ENCODE results near the gene ITPK1.

GRCh38 chr14:93160353-93160801, 44.7 kb upstream of the ITPK1 start:
- TF ChIP-seq EP300 (IDR thresholded peaks at IDR 0.05), result no peak
- TF ChIP-seq CTCF (IDR thresholded peaks at IDR 0.05), result peak; percentile 58
- TF ChIP-seq JUN (IDR thresholded peaks at IDR 0.05), result no peak
- TF ChIP-seq MAX (IDR thresholded peaks at IDR 0.05), result no peak
- TF ChIP-seq NPAS2 (CRISPR knock-in tag; IDR thresholded peaks at IDR 0.05; ENCODE audit: borderline replicate concordance), result no peak
- TF ChIP-seq REST (IDR thresholded peaks at IDR 0.05), result no peak
- TF ChIP-seq MAZ (IDR thresholded peaks at IDR 0.05; ENCODE audit: borderline replicate concordance, low read depth, low read length), result no peak
- TF ChIP-seq EHF (CRISPR knock-in tag; IDR thresholded peaks at IDR 0.05), result no peak
- no peak for TF ChIP-seq POLR2AphosphoS2 (conservative IDR thresholded peaks at IDR 0.05; ENCODE audit: low read length)
- no peak for TF ChIP-seq EHMT2 (IDR thresholded peaks at IDR 0.05; ENCODE audit: low read depth)
- TF ChIP-seq ESRRA (IDR thresholded peaks at IDR 0.05; ENCODE audit: borderline replicate concordance, low read length), result no peak
